ENCODE measurements around the gene NRDC.
"Not testable (repeated sequence)": the region's sequence is repeated elsewhere in the genome, so short reads cannot be mapped to it uniquely, and the experiment has no call there.

- not testable (repeated sequence) for TF ChIP-seq POLR2A, CTCF (IDR thresholded peaks at IDR 0.05)
Observed at GRCh38 chr1:51894748-51895147, 16.2 kb upstream of the NRDC start.

Data from esophagus squamous epithelium (tissue), 4 donors.